Measurements from ENCODE around the gene CRYBA2. TPM values are rescaled to one million over a fixed set of nuclear protein-coding genes. Genes with fewer than 3 reads are reported as not detected.

CRYBA2 gene
- total RNA-seq, 1 experiment from 2014 or later, result not detected

- ATAC-seq, result no peak
- ChIA-PET RAD21 (ENCODE audit: low non-redundant PET in 1 of 2, low total read pairs in 2 of 2, uncharacterized antibody in 2 of 2, unreplicated experiment in 2 of 2) (no interaction called here), POLR2A (no interaction called here), CTCF (interaction anchor here (0.9 to 1.4 kb wide), 4 partner anchors 18 to 32 kb away, joined by 3 to 4 read pairs (median 4); no protein-coding TSS in a partner anchor)
- Histone ChIP-seq H3K9me2 (ENCODE audit: insufficient read depth) (no peaks in the 10 kb centered on the region), H3K4me3 (replicated peaks in 1 of 2; ENCODE audit: low read depth in 1 of 2, low read length in 2 of 2) (no peak overlapping the region), H3K4me2 (ENCODE audit: low read length) (no peak overlapping the region; the same call in 1 of the 2 replicates), H3K4me1 (ENCODE audit: control insufficient read depth in 1 of 2, insufficient read depth in 2 of 2, low read length in 2 of 2) (peaks cover 9 to 45% of the 10 kb centered on the region in 2 experiments; a peak in 3 of 4 replicates), H3K27ac (ENCODE audit: low read depth, low read length) (no peak overlapping the region), H3K36me3 (ENCODE audit: control insufficient read depth in 1 of 2, insufficient read depth in 2 of 2, low read length in 2 of 2) (no peaks in the 10 kb centered on the region), H3K79me2 (ENCODE audit: insufficient read depth, low read length) (no peaks in the 10 kb centered on the region), H3K9ac (ENCODE audit: low read length) (no peak overlapping the region), H3K9me3 (ENCODE audit: control insufficient read depth in 1 of 2, insufficient read depth in 1 of 2, low read depth in 1 of 2, low read length in 2 of 2) (no peaks in the 10 kb centered on the region), H4K20me1 (ENCODE audit: insufficient read depth) (no peaks in the 10 kb centered on the region), H2AFZ (ENCODE audit: low read depth, low read length, poor library complexity, severe bottlenecking) (no peak overlapping the region), H3K27me3 (ENCODE audit: insufficient read depth, low read length) (no peaks in the 10 kb centered on the region)
- TF ChIP-seq ZFX (IDR thresholded peaks at IDR 0.05), result no peak
- no TSS peak for BruUV-seq (replicated peaks)
- intact Hi-C loops (cut with micrococcal nuclease), result no loop called here
- no peak for DNase-seq (ENCODE audit: low read depth, low spot score)
Measured at GRCh38 chr2:218998414-218999002, 5.3 kb upstream of the CRYBA2 start.

- no peak overlapping the region for H3K4me2 ChIP-seq (ENCODE audit: low read length)
- DNase-seq (ENCODE audit: low read depth, low spot score) (no peak), ATAC-seq (no peak)
- H3K9ac ChIP-seq (ENCODE audit: low read length), result no peak overlapping the region
- H3K79me2 ChIP-seq (ENCODE audit: insufficient read depth, low read length), result no peaks in the 10 kb centered on the region
- BruUV-seq (replicated peaks), result no TSS peak
- CTCF ChIA-PET, result interaction anchor here (1.0 to 1.4 kb wide), 3 partner anchors 18 to 61 kb away, joined by 3 to 4 read pairs (median 3); no protein-coding TSS in a partner anchor
- no peaks in the 10 kb centered on the region for H3K27me3 ChIP-seq (ENCODE audit: insufficient read depth, low read length)
- POLR2A ChIA-PET, result no interaction called here
- H3K36me3 ChIP-seq (ENCODE audit: control insufficient read depth in 1 of 2, insufficient read depth in 2 of 2, low read length in 2 of 2), result no peaks in the 10 kb centered on the region
- intact Hi-C loops (cut with micrococcal nuclease), result loop anchor here (2.0 kb wide), 1 partner anchor 157 kb away; no protein-coding TSS in a partner anchor
- no peak overlapping the region for H3K27ac ChIP-seq (ENCODE audit: low read depth, low read length)
- H3K4me3 ChIP-seq (replicated peaks in 1 of 2; ENCODE audit: low read depth in 1 of 2, low read length in 2 of 2), result no peak overlapping the region
- H2AFZ ChIP-seq (ENCODE audit: low read depth, low read length, poor library complexity, severe bottlenecking), result no peak overlapping the region
- RAD21 ChIA-PET (ENCODE audit: low non-redundant PET in 1 of 2, low total read pairs in 2 of 2, uncharacterized antibody in 2 of 2, unreplicated experiment in 2 of 2), result no interaction called here
- H3K4me1 ChIP-seq (ENCODE audit: control insufficient read depth in 1 of 2, insufficient read depth in 2 of 2, low read length in 2 of 2), result peaks cover 9 to 37% of the 10 kb centered on the region in 2 experiments; a peak in 3 of 4 replicates
- TF ChIP-seq EZH2phosphoT487 (IDR thresholded peaks at IDR 0.05; ENCODE audit: borderline replicate concordance) (no peak), POLR2AphosphoS5 (IDR thresholded peaks at IDR 0.05; ENCODE audit: low read depth, low read length) (no peak), CBX3 (IDR thresholded peaks at IDR 0.05; ENCODE audit: low read depth) (no peak), SP1 (IDR thresholded peaks at IDR 0.05; ENCODE audit: low read depth) (no peak), EGR1 (IDR thresholded peaks at IDR 0.05; ENCODE audit: low read depth) (no peak), ZBTB33 (IDR thresholded peaks at IDR 0.05; ENCODE audit: extremely low read depth, insufficient replicate concordance, low read length) (no peak), TCF7L2 (IDR thresholded peaks at IDR 0.05; ENCODE audit: borderline replicate concordance, extremely low read depth, insufficient read depth, insufficient read length) (no peak), CTCF (IDR thresholded peaks at IDR 0.05 in 2 of 3, conservative IDR thresholded peaks at IDR 0.05 in 1 of 3; ENCODE audit: borderline replicate concordance in 1 of 3, insufficient read depth in 1 of 3, low read depth in 2 of 3, low read length in 2 of 3) (no peak), ELF1 (IDR thresholded peaks at IDR 0.05; ENCODE audit: borderline replicate concordance, low read depth) (no peak), MAX (IDR thresholded peaks at IDR 0.05) (no peak), POLR2A (IDR thresholded peaks at IDR 0.05; ENCODE audit: borderline replicate concordance, extremely low read depth, insufficient read depth, insufficient read length) (no peak), JUND (IDR thresholded peaks at IDR 0.05) (no peak), ZFX (IDR thresholded peaks at IDR 0.05) (no peak), ATF3 (IDR thresholded peaks at IDR 0.05) (no peak), SIN3A (IDR thresholded peaks at IDR 0.05; ENCODE audit: low read depth) (no peak), FOSL1 (IDR thresholded peaks at IDR 0.05; ENCODE audit: low read depth) (no peak), RAD21 (IDR thresholded peaks at IDR 0.05; ENCODE audit: low read depth) (no peak), ZNF274 (IDR thresholded peaks at IDR 0.05; ENCODE audit: low read depth, low read length) (no peak)
- no peaks in the 10 kb centered on the region for H3K9me2 ChIP-seq (ENCODE audit: insufficient read depth)
- no peaks in the 10 kb centered on the region for H4K20me1 ChIP-seq (ENCODE audit: insufficient read depth)
- H3K9me3 ChIP-seq (ENCODE audit: control insufficient read depth in 1 of 2, insufficient read depth in 1 of 2, low read depth in 1 of 2, low read length in 2 of 2), result no peaks in the 10 kb centered on the region
Measured at GRCh38 chr2:218997731-218998130, 4.5 kb upstream of the CRYBA2 start.

Measured in HCT116 (cell line).